HepG2 (cell line): Measurements from ENCODE around the gene SYVN1. TPM values are rescaled to one million over a fixed set of nuclear protein-coding genes. Genes with fewer than 3 reads are reported as not detected.

Experiments
- AKAP8 ChIP-seq: sonication (generic); formaldehyde crosslinking; IDR thresholded peaks from 2 replicates; pipeline ENCODE4 v1.5.1; 2020; ENCODE audit warnings: mild to moderate bottlenecking, missing genetic modification reagents
- GTF2F1 ChIP-seq: fragments of 150-350 bp; IDR thresholded peaks from 2 replicates; pipeline ENCODE4 v1.6.1; 2014; ENCODE audit warnings: low read length
- HDAC1 ChIP-seq: sonication (generic); formaldehyde crosslinking; IDR thresholded peaks from 2 replicates; pipeline ENCODE4 v1.5.1; 2020; ENCODE audit warnings: mild to moderate bottlenecking, missing genetic modification reagents
- HDAC2 ChIP-seq: sonication (generic); formaldehyde crosslinking; IDR thresholded peaks from 2 replicates; pipeline ENCODE4 v1.4.0; 2020; ENCODE audit warnings: missing genetic modification reagents
- SAFB2 ChIP-seq: sonication (generic); formaldehyde crosslinking; IDR thresholded peaks from 2 replicates; pipeline ENCODE4 v1.5.1; 2020; ENCODE audit warnings: missing genetic modification reagents, low read depth, mild to moderate bottlenecking, borderline replicate concordance
- ZNF225 ChIP-seq: sonication (generic); formaldehyde crosslinking; IDR thresholded peaks from 2 replicates; pipeline ENCODE4 v1.4.0; 2020; ENCODE audit warnings: mild to moderate bottlenecking, missing genetic modification reagents
- ZNF552 ChIP-seq: sonication (generic); formaldehyde crosslinking; IDR thresholded peaks from 2 replicates; pipeline ENCODE4 v1.9.0; 2022; ENCODE audit warnings: missing genetic modification reagents, mild to moderate bottlenecking, borderline replicate concordance
- ZNF567 ChIP-seq: sonication (generic); formaldehyde crosslinking; IDR thresholded peaks from 2 replicates; pipeline ENCODE4 v1.8.1; 2023; ENCODE audit warnings: mild to moderate bottlenecking, missing genetic modification reagents, borderline replicate concordance
- ZNF577 ChIP-seq: sonication (generic); formaldehyde crosslinking; IDR thresholded peaks from 2 replicates; pipeline ENCODE4 v1.4.0; 2020; ENCODE audit warnings: mild to moderate bottlenecking, low read depth, missing genetic modification reagents, borderline replicate concordance
- ZNF746 ChIP-seq: sonication (generic); formaldehyde crosslinking; IDR thresholded peaks from 2 replicates; pipeline ENCODE4 v1.8.0; 2022; ENCODE audit warnings: mild to moderate bottlenecking, missing genetic modification reagents
- ZNF772 ChIP-seq: sonication (generic); formaldehyde crosslinking; IDR thresholded peaks from 2 replicates; pipeline ENCODE4 v1.5.0; 2020; ENCODE audit warnings: mild to moderate bottlenecking, missing genetic modification reagents
- polyA plus RNA-seq, 8 experiments: library from polyadenylated mRNA; depleted of rRNA in 3 of 8; stranded (reverse) in 7 of 8; unstranded in 1 of 8; fragments of >200 nt; fragmentation: Illumina TruSeq in 4 of 8; extraction: Trizol in 4 of 8; gene quantifications; 2 replicates each; pipeline versions ENCODE4 v1.2.1 to v1.2.3, GENCODE V29; 2011 to 2016; ENCODE audit warnings: low read depth in 4 of 8, missing spikeins in 1 of 8, mixed read lengths in 1 of 8; ENCODE audit not compliant: insufficient read depth in 1 of 8
- total RNA-seq, 5 experiments: library from RNA; depleted of rRNA; stranded (reverse); fragments of >200 nt; fragmentation: Illumina TruSeq; extraction: Trizol; gene quantifications; 2 replicates each; pipeline ENCODE4 v1.2.3, GENCODE V29; 2016; ENCODE audit warnings: low read depth in 1 of 5
- TF ChIP-seq, protein P1 (sequence below): sonication (generic); formaldehyde crosslinking; IDR thresholded peaks from 2 replicates; pipeline ENCODE4 v1.4.0; 2020; ENCODE audit warnings: mild to moderate bottlenecking, missing genetic modification reagents
- TF ChIP-seq, protein P2 (sequence below): IDR thresholded peaks from 2 replicates; pipeline ENCODE4 v1.6.1; 2016; ENCODE audit warnings: missing biosample characterization, missing genetic modification reagents, low read depth
- TF ChIP-seq, protein P3 (sequence below): sonication (generic); formaldehyde crosslinking; IDR thresholded peaks from 2 replicates; pipeline ENCODE4; 2020; ENCODE audit warnings: missing genetic modification reagents, mild to moderate bottlenecking, borderline replicate concordance
- TF ChIP-seq, protein P4 (sequence below): sonication (generic); formaldehyde crosslinking; IDR thresholded peaks from 2 replicates; pipeline ENCODE4 v1.8.1; 2023; ENCODE audit warnings: mild to moderate bottlenecking, moderate library complexity, missing genetic modification reagents
- TF ChIP-seq, protein P5 (sequence below): sonication (generic); formaldehyde crosslinking; IDR thresholded peaks from 2 replicates; pipeline ENCODE4 v1.4.0; 2020; ENCODE audit warnings: mild to moderate bottlenecking, missing genetic modification reagents, borderline replicate concordance

The SYVN1 gene
- total and polyA plus RNA-seq, 2 of the 13 experiments (the other 11 are each of a cell fraction or from before 2014, with no cell fraction given) = 10.3 to 22.5 TPM

DNA sequence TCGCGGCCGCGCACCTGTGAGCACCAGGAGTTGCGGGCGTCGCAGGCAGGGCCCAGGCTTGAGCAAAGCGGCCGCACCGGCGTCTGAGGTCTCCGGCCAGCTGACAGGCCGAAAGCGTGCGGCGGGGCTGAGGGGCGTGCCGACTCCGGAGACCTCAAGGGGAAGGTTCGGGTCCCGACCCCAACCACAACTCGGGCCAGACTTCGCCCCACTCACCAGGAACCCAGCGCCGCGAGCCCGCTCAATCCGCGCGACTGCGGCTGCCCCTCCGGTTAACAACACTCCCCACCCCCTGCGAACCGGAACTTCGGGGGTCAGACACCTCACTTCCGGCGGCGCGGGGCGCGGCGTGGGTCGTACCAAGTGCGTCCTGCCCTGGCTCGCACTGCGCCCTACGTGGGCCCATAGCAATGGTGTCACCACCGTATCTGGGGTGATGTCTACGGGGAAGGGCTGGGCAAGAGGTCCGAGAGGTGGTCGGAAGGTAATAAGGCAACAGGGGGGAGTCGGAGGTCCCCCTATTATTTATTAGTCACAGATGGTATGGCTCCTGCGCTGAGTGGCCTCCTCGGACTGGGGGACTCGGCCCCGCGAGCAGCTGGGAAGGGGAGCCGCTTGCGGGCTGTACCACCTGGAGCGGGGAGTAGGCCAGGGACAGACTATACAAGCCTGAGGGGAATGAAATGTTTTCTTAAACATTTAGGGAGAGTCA is at the start of gene SYVN1 (continued):
- TF ChIP-seq, protein P1, sequence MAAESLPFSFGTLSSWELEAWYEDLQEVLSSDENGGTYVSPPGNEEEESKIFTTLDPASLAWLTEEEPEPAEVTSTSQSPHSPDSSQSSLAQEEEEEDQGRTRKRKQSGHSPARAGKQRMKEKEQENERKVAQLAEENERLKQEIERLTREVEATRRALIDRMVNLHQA (CRISPR knock-in tag) = no peak
- TF ChIP-seq ZNF225 (no peak; the same call in 1 of the 2 replicates), SAFB2 (no peak; the same call in none of the 2 replicates), AKAP8 (CRISPR knock-in tag) (peak; percentile 53; the same call in 1 of the 2 replicates), ZNF772 (CRISPR knock-in tag) (peak; percentile 86; the same call in 1 of the 2 replicates), ZNF567 (CRISPR knock-in tag) (no peak), HDAC2 (peak; percentile 49; the same call in 1 of the 2 replicates), ZNF746 (CRISPR knock-in tag) (no peak), ZNF577 (CRISPR knock-in tag) (no peak), ZNF552 (CRISPR knock-in tag) (peak; percentile 75; the same call in 1 of the 2 replicates), GTF2F1 (no peak), HDAC1 (peak; percentile 81)
- TF ChIP-seq, protein P2, sequence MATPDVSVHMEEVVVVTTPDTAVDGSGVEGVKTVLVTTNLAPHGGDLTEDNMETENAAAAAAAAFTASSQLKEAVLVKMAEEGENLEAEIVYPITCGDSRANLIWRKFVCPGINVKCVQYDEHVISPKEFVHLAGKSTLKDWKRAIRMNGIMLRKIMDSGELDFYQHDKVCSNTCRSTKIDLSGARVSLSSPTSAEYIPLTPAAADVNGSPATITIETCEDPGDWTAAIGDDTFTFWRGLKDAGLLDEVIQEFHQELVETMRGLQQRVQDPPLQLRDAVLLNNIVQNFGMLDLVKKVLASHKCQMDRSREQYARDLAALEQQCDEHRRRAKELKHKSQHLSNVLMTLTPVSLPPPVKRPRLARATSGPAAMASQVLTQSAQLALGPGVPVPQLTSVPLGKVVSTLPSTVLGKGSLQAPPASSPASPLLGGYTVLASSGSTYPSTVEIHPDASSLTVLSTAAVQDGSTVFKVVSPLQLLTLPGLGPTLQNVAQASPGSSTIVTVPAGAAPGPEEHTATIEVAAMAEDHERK (CRISPR knock-in tag) = peak; percentile 82
- TF ChIP-seq, protein P3, sequence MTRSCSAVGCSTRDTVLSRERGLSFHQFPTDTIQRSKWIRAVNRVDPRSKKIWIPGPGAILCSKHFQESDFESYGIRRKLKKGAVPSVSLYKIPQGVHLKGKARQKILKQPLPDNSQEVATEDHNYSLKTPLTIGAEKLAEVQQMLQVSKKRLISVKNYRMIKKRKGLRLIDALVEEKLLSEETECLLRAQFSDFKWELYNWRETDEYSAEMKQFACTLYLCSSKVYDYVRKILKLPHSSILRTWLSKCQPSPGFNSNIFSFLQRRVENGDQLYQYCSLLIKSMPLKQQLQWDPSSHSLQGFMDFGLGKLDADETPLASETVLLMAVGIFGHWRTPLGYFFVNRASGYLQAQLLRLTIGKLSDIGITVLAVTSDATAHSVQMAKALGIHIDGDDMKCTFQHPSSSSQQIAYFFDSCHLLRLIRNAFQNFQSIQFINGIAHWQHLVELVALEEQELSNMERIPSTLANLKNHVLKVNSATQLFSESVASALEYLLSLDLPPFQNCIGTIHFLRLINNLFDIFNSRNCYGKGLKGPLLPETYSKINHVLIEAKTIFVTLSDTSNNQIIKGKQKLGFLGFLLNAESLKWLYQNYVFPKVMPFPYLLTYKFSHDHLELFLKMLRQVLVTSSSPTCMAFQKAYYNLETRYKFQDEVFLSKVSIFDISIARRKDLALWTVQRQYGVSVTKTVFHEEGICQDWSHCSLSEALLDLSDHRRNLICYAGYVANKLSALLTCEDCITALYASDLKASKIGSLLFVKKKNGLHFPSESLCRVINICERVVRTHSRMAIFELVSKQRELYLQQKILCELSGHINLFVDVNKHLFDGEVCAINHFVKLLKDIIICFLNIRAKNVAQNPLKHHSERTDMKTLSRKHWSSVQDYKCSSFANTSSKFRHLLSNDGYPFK (CRISPR knock-in tag) = peak; percentile 78
- TF ChIP-seq, protein P4, sequence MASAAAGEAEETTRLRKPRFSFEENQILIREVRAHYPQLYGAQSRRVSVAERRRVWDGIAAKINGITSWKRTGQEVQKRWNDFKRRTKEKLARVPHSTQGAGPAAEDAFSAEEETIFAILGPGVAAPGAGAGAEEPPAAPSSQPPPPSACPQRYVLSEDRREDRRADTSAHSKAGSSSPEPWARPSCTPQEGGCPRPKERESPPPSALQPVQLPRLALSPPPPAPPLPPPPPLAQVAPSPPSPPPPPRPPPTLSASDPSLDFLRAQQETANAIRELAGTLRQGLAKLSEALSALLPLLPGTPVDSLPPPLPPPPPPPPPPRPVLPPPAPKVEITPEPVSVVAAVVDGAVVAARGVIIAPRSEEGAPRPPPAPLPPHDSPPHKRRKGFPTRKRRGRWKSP (CRISPR knock-in tag) = no peak
- TF ChIP-seq, protein P5, sequence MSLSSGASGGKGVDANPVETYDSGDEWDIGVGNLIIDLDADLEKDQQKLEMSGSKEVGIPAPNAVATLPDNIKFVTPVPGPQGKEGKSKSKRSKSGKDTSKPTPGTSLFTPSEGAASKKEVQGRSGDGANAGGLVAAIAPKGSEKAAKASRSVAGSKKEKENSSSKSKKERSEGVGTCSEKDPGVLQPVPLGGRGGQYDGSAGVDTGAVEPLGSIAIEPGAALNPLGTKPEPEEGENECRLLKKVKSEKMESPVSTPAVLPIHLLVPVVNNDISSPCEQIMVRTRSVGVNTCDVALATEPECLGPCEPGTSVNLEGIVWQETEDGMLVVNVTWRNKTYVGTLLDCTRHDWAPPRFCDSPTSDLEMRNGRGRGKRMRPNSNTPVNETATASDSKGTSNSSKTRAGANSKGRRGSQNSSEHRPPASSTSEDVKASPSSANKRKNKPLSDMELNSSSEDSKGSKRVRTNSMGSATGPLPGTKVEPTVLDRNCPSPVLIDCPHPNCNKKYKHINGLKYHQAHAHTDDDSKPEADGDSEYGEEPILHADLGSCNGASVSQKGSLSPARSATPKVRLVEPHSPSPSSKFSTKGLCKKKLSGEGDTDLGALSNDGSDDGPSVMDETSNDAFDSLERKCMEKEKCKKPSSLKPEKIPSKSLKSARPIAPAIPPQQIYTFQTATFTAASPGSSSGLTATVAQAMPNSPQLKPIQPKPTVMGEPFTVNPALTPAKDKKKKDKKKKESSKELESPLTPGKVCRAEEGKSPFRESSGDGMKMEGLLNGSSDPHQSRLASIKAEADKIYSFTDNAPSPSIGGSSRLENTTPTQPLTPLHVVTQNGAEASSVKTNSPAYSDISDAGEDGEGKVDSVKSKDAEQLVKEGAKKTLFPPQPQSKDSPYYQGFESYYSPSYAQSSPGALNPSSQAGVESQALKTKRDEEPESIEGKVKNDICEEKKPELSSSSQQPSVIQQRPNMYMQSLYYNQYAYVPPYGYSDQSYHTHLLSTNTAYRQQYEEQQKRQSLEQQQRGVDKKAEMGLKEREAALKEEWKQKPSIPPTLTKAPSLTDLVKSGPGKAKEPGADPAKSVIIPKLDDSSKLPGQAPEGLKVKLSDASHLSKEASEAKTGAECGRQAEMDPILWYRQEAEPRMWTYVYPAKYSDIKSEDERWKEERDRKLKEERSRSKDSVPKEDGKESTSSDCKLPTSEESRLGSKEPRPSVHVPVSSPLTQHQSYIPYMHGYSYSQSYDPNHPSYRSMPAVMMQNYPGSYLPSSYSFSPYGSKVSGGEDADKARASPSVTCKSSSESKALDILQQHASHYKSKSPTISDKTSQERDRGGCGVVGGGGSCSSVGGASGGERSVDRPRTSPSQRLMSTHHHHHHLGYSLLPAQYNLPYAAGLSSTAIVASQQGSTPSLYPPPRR (CRISPR knock-in tag) = peak; percentile 45
